K562 (cell line): ENCODE results near the gene PLD3.

Experiments used
- CTCF ChIP-seq, 3 experiments: IDR thresholded peaks in 2 of 3; conservative IDR thresholded peaks in 1 of 3; 2 replicates each; pipeline ENCODE4 v1.5.1; 2011 to 2012; ENCODE audit warnings: low read length in 3 of 3, mild to moderate bottlenecking in 3 of 3, control low read depth in 2 of 3, improper control_type of control experiment in 1 of 3, inconsistent platforms in 1 of 3, low read depth in 1 of 3, mixed read lengths in 1 of 3, moderate library complexity in 1 of 3; ENCODE audit not compliant: insufficient read depth in 2 of 3
- ELF1 ChIP-seq: fragments of 200-800 bp; sonication (Bioruptor generic); IDR thresholded peaks from 2 replicates; pipeline ENCODE4 v1.6.1; 2016; ENCODE audit warnings: missing genetic modification characterization, missing compliant biosample characterization
- HSF4 ChIP-seq: fragments of 250-450 bp; sonication (Bioruptor Pico); IDR thresholded peaks from 2 replicates; pipeline ENCODE4 v2.1.2; 2022; ENCODE audit warnings: mild to moderate bottlenecking, moderate library complexity, borderline replicate concordance
- MAX ChIP-seq: sonication (generic); formaldehyde crosslinking; IDR thresholded peaks from 2 replicates; pipeline ENCODE4 v1.9.0; 2022; ENCODE audit warnings: mild to moderate bottlenecking, missing genetic modification reagents
- SAFB2 ChIP-seq: fragments of 200-400 bp; formaldehyde crosslinking; IDR thresholded peaks from 2 replicates; pipeline ENCODE4 v1.6.1; 2018; ENCODE audit warnings: borderline replicate concordance, low read length, low read depth, moderate library complexity; ENCODE audit not compliant: severe bottlenecking

GRCh38 chr19:40387155-40387554 lies 38.7 kb downstream of the PLD3 start:
- no peak for TF ChIP-seq CTCF (IDR thresholded peaks at IDR 0.05 in 2 of 3, conservative IDR thresholded peaks at IDR 0.05 in 1 of 3; ENCODE audit: insufficient read depth in 2 of 3, low read depth in 1 of 3, low read length in 3 of 3)
- TF ChIP-seq MAX (CRISPR knock-in tag), result no peak
- no peak for TF ChIP-seq HSF4 (CRISPR knock-in tag)
- TF ChIP-seq ELF1, result no peak
- no peak for TF ChIP-seq SAFB2
